DMS79 (cell line): ENCODE measurements around the gene ATRN.
"Not testable (repeated sequence)": the region's sequence is repeated elsewhere in the genome, so short reads cannot be mapped to it uniquely, and the experiment has no call there.

Source experiments
- DNase-seq: peaks from one replicate; lab custom pipeline; 2025; lab: John Stamatoyannopoulos, UW

The ATRN gene

DNA sequence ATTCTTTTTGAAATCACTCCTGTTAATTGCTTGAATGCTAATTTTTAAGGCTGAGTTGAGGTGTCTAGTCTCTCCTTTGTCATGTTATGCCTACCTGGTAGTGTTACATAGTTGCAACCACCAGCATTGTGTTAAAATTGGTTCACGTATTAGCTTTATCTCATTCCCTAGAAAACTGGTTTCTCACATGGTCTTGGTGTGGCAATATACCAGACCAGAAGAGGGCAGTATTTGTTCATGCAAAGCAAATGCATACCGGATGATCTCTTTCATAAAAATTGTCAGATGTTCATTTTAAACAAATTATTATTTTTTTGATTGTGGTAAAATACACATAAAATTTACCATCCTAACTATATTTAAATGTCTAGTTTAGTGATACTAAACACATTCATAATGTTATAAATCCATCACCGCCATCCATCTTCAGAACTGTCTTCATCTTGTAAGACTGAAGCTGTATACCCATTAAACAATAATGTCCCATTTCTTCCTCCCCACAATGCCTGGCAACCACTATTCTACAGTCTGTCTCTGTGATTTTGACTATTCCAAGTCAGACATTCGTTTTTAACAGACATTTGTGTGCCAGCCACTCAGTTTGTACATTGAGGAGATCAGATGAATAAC is 92.8 kb downstream of the ATRN start:
- DNase-seq = peak; percentile 50

DNA sequence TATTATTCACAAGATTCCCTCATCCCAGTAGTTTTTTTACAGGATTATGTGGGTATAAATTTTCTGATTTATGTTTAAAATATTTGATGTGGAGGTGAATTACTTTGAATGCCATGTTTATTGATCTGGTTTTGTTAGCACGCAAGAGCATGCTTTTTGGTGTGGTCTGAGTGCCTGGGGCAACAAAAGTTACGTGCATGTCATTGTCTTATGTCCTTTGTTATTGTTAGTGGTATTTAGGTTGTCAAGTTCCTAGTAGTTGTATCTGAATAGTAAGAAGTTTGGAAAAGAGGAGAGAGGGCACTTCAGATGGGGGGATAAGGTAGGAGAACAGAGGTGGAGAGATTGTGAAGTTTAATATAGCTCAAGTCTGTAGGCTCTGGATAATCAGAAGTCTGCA is 95.0 kb downstream of the ATRN start:
- DNase-seq = no peak

DNA sequence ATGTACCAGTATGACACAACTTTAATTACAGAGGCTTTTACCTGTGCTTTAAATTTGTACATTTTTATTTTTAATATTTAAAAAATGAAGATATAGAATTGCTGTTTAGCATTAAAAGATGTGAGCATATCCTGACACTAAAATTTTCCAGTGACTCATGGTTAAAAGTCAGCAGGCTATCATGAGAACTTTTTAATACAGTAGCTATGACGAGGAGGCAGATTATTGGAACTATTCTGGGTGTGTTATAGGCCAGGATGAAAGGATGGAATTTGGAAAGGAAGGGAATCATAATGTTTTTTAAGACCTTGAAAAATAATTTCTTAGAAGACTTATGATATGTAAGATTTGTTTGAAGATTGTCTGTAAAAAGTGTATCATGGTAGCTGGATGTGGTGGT is 101.3 kb downstream of the ATRN start:
- no peak for DNase-seq

DNA sequence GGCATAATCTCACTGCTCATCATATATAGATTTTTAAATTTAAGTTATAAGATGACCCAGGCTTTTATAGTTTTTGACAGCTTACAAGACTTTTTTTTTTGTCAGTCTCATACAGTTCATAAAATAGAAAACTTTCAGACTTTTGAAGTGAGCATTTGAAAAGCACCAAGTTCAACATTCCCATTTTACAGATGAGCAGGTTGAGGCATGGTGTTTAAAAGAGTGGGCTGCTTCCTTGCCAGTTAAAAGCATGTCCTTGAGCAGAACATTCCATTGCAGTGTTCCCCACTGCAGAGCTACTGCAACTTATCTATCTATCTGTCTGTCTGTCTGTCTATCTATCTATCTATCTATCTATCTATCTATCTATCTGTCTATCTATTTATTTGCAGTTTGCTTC is 105.5 kb downstream of the ATRN start:
- DNase-seq = no peak

DNA sequence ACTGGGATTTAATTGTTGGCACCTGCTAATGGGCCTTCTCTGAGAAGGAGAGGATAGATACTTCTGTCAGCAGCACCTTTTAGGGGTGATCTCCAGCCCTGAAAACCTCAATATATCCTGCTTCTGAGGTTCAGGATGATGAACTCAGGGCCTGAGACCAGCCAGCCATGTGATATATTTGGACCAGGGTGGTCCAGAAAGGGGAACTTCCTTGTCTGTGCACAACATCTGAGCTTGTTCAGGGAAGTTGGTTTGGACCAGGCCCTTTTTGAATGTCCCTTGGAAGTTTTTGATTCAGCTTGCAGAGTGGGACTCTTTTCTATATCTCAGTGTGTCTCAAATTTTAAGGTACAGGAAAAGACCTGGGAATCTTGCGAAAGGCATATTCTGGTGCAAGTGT is 106.5 kb downstream of the ATRN start:
- no peak for DNase-seq

DNA sequence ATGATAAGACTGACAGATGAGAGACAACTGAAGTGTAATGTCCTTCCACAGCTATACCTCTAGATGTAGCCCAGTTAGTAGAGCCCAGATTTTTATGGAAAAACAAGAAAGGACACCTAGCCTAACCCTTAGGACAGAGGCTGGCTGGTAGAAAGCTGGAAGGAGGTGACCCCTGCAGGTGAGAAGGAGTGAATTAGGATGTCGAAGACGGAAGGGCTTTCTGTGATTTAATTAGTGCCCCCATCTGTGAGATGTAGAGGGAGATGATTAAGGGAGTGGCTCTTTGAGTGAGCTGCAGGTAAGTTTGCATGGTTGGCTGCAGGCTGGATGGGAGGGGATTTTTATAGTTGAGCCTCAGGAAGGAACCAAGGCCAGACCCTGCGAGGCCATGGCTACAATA is 109.6 kb downstream of the ATRN start:
- DNase-seq = no peak

DNA sequence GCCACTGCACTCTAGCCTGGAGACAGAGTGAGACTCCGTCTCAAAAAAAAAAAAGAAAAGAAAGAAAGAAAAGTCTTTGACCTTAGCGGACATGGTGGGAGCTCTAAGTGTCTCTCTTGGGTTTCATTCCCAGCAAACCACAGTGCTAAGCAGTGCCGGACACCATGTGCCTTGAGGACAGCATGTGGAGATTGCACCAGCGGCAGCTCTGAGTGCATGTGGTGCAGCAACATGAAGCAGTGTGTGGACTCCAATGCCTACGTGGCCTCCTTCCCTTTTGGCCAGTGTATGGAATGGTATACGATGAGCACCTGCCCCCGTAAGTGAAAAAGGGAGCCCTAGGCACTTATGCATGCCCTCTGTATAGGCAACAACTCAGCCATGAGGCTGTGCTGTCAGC is 112.9 kb downstream of the ATRN start:
- DNase-seq = no peak

DNA sequence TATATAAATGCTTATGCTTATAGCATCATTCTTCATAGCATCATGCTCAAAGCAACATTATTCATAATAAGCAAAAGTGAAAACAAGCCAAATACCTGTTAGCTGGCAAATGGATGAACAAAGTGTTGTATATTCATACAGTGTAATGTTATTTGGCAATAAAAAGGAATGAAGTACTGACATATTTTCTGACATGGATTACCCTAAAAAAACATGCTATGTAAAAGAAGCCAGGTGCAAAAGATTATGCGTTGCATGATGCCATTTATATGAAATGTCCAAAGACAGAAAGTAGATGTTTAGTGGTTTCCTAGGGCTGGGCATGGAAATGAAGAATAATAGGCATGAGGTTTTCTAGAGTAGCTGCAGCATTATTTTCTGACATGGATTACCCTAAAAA is 115.3 kb downstream of the ATRN start:
- DNase-seq = no peak

DNA sequence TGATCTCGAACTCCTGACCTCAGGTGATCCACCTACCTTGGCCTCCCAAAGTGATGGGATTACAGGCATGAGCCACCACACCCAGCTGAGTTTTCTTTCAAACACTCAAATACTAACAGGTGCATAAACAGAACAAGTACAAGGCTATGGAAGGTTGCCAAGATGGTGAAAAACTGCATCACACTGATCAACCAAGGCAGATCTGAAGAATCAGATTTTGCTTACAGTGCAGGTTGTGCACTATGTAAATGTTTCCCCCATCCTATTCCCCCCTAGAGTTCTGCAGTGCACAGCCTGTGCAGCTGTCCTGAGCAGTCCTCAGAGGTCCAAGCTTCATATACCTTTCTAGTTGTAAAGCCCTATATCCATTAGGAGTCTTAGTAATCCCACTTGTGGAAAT is 119.3 kb downstream of the ATRN start:
- DNase-seq = peak; percentile 14

DNA sequence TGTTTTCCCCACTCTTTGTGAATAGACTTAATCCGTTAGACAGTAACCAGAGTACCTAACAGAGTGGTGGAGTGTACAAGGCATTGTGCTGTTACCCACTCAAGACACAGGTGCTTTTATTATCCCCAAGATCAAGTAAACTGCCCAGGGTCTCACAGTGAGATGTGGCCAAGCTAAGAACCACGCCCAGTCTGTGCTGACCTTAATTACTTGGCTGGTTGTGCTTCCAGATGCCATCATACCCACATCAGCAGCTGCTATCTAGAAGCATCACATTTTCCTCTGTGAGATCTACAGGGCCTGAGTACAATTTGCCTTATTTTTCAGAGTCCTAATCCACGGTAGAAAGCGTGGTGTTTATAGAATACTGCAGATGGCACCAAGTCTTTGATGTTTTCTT is 122.1 kb downstream of the ATRN start:
- DNase-seq = no peak

DNA sequence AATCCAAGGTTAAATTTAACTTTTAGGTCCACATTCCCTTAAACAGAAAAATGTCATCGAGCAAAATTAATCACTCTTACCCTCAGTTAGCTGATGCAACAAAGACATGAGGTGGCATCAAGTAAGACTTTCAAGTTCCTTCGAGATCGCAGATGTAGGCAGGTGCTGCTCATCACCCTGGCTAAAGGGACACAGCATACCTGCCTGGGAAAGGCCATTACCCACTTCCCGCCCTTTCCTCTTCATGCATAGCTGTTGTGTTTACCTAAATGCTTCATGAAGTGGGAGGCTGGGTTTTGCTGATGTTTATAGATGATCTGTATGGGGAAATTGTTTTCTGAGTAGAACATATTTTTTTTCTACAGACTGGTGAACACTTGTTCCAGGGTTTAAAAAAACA is 124.7 kb downstream of the ATRN start:
- DNase-seq = peak; percentile 95

DNA sequence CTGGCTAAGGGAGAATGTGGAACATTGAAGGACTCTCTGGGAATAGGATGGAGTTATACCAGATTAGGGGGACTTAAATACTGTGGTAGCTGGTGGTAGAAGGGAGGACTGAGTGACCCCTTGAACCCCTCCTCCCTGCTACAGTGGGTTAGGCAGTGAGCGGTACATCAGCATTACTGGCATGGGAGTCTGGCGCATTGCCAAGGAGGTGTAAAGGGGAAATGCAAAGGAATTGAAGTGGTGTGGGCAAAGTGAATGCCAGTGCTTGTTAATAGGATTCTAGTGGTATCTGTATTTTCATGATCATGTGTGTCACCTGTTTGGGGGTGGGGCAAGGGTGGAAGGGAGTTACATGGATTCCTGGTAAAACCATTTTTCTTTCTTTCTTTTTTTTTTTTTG is 132.3 kb downstream of the ATRN start:
- no peak for DNase-seq

DNA sequence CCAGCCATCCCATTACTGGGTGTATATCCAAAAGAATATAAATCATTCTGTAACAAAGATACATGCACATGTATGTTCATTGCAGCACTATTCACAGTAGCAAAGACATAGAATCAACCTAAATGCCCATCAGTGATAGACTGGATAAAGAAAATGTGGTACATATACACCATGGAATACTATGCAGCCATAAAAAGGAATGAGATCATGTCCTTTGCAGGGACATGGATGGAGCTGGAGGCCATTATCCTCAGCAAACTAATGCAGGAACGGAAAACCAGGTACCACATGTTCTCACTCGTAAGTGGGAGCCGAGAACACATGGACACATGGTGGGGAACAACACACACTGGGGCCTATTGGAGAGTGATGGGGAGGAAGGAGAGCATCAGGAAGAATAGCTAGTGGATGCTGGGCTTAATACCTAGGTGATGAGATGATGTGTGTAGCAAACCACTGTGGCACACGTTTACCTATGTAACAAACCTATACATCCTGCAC is 134.6 kb downstream of the ATRN start:
- not testable (repeated sequence) for DNase-seq

DNA sequence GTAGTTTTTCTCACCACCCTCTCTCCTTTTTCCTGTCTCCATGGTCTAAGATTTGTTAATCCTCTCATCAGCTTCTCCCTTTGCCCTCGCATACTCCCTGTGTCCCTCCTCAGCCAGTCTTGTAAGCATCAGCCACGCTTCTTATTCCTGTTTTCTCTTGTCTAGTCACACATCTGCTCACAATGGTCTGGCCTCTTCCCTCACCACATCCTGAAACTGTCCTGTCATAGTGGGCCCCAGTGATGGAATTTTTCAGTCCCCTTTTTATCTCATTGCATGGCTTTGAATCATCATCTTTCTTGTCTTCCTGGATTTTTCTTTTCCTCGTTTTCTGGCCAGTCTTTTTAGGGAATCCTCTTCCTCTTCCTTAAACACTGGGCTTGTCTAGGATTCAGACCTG is 135.2 kb downstream of the ATRN start:
- no peak for DNase-seq

DNA sequence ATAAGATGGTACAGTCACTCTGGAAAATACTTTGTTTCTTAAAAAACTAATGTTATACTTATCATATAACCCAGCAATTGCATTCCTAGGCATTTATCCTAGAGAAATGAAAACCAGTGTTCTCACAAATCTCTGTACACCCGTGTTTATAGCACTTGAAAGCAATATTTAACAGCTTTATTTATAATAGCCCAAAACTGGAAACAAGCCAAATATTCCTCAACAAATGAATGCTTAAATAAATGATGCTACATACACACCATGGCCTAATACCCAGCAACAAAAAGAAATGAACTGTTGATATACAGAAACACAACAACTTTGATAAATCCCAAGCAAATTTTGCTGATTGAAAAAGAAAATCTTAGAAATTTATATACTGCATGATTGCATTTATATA is 141.1 kb downstream of the ATRN start:
- DNase-seq = no peak

DNA sequence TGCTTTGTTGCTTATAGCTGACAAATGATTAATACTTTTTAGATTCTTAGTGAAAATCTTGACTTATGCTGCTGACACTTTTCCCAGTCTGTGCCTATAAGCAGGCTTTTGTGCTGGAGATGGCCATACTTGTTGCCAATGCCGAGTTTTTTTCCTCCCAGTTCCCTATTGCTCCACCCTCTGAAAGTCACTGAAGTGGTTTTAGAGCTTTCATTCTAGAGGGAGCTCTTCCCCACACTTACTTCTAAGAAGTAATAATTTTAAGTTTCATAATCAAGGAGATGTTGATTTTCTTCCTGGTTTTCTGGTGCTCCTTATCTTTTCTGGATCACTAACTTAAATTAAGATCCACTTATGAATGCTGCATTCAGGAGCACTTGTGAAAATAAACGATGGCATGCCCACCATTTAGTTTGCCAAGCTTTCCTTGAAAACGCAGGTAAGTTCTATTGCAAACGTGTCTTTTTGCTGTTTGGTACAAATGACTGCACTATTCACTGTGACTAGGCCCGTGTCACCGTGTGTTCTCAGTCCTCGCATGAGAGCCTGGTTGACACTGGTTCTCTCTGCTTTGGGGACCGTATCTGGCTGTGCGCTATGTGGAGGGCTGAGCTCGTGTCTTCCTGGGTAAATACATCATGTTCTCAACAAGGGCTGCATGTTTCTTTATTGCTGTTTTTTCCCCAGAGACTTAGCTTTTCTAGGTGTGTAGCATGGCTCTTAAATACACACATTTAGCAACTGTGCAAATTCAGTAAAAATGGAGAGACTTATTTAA is 142.2 kb downstream of the ATRN start:
- peak; percentile 53 for DNase-seq

DNA sequence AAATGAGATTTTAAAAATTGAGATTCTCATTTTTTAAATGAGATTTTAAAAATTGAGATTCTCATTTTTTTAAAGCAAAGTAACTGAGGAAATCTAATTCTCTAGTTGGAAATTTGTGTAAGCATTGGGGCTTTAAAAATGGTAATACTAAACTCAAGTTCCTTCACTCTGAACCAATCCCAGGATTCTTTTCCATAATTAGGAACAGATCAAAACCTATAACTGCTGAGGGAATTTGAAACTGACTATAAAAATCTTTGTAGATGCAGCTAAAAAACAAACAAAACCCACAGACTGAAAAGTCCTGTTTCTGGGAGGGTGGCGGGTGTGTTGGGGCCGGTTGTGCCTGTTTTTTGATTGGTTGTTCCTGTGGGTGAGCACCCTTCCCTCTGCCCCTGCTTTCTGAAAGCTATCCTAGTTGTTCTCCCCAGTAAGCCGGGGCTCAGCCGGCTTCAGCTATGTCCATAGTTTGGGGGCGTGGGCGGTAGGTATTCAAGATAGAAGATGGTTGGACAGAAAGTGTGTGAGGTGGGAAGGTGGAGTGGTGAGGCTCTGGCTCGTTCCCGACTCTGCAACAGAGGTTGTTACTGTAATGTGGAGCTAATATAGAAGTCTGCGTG is 143.1 kb downstream of the ATRN start:
- no peak for DNase-seq

DNA sequence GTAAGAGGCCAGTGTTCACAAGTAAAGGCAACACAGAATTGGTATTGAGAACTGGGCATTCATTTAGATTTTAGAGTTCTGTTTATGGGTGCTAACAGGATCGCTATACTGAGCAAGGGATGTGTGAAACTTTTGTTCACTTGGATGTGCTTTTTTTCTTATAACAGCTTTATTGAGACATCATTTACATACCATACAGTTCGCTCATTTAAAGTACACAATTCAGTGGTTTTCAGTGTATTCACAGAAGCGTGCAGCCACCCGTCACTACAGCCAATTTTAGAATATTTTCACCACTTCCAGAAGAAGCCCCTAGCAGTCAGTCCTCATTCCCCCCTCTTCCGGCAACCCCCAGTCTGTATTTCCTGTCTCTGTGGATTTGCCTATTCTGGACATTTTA is 143.6 kb downstream of the ATRN start:
- no peak for DNase-seq

DNA sequence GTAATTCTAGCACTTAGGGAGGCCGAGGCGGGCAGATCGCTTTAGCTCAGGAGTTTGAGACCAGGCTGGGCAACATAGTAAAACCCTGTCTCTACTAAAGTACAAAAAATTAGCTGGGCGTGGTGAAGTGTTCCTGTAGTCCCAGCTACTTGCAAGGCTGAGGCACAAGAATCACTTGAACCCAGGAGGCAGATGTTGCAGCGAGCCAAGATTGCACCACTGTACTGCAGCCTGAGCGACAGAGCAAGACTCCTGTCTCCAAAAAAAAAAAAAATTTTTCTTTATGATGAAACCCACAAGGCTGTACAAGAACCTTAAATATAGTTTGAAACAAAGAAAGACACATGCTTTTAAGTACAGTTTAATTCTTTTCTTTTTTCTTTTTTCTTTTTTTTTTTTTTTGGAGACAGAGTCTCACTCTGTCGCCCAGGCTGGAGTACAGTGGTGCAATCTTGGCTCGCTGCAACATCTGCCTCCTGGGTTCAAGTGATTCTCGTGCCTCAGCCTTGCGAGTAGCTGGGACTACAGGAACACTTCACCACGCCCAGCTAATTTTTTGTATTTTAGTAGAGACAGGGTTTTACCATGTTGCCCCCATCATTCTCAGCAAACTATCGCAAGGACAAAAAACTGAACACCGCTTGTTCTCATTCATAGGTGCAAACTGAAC is 144.5 kb downstream of the ATRN start:
- peak; percentile 42 for DNase-seq

DNA sequence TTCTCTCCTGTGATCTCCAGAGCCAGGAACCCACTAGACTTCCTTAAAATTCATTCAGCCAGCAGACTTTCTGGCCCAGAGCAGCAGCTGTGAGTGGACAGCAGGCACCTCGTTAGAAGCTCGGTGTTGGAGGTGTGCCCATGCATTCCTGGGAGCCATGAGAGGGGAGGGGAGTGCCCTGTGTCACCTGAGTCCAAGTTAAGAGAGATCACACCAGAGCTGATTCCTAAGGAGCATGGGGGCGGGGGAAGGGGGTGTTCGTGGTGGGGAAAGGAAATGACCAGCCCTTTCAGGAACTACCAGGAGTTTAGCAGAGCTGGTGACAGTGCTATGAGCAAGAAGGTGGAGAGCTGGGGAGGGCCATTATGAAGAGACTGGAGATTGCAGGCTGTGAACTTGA is 145.4 kb downstream of the ATRN start:
- DNase-seq = peak; percentile 69

DNA sequence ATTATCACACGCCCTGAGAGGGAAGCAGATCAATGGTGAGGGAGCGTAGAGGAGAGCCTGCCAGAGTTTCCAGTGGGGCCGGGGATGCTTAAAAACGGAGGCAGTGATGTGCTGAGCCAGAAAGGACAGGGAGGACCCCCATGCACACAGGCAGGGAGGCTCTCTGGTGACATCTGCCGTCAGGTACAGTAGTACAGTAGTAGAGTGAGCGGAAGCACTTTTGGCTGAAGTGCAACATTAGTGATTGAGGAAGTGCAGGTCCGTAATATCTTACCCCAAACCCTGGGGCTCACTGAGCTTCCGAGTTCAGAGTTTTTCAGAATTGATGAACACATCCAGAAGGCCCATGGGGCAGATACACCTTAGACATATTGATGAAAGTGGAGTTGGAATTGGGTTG is 150.3 kb downstream of the ATRN start:
- DNase-seq = no peak

DNA sequence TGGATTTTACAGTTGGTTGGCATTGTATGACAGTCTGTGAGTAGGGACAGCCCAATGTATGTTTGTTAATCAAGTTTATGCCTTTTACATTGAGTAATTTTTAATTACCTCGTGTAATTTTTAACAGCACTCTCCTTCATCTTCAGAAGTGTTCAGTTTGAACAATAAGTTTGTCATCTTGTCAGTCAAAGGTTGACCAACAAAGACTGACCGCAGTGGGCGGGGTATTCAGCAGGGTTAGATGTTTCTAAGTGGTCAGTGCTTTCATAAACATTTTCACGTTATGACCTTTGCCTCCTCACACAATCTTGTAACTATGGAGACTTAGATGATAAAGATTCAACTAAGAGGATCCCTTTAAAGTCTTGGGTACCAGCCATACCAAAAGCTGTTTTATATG is 151.6 kb downstream of the ATRN start:
- DNase-seq = no peak

DNA sequence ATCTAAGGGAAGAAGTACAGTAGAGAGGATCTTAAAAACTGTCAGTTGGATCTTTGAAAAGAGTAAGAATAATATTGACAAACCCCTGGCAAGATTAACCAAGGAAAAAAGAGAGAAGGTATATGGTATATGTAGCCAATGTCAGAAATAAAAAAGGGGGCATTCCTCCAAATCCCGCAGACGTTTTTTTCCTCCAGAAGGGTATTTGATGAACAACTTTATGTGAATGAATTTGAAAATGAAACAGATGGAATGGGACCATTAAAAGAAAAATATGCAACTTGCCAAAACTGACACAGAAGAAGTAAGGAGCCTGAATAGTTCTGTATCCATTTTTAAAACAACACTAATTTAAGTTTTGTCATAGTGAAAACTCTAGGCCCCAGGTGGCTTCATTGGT is 156.7 kb downstream of the ATRN start:
- no peak for DNase-seq
